HG03342 (cell line): ENCODE data around the gene HAUS7.

Experiments
- ATAC-seq: cut with Tn5 transposase; IDR thresholded peaks from one replicate; pipeline ENCODE4 v1.9.1; 2021; ENCODE audit warnings: mild to moderate bottlenecking, moderate library complexity; ENCODE audit not compliant: unreplicated experiment

HAUS7 gene

DNA sequence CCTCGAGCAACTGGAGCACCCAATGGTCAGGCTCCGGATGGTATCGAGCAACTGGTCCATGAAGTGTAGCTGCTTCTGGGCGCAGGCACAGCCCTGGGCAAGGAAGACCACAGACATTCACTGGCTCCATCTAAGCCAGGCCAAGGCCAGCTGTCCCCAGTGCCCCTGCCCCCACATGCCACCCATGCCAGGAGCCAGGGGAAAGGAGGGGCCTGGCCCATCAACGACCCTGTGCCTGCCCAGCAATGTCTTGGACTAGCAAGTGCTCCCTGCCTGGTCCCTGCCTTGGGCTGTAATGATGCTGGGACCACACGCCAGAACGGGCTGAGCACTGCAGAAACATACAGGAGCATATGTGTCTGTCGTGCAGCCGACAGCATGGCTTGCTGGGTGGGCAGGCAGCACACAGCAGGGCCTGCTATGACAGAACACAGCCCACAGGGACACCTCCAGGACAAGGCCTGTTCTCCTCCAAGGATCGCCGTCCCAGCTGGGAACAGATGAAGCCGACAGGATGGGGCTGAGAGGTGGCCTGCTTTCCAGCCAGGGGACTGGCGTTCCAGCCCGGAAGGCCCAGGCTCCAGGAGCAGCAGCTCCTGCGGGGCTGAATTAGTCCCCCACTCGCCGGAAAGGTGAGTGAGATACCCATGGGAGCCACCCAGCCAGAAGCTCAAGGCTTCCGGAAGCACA, 13.1 kb downstream of the HAUS7 start:
- ATAC-seq = no peak

DNA sequence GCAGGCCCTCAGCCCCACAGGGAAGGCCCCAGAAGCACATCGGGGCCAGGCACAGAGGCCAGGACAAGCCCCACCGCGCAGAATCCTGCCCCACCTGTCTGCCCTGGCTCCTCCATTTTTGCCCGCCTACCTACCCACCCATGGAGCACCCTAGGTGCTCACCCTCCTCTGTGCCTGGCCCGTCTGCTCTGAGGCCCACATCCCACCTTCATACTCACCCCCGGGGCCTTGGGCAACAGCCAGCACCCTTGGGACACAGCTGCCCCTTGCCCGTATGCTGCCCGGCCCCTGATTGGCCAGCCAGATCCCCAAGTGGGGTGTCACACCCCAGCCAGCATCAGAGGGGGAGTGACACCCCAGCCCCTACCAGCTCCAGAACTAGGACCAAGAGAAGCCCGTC, 13.7 kb downstream of the HAUS7 start:
- no peak for ATAC-seq

DNA sequence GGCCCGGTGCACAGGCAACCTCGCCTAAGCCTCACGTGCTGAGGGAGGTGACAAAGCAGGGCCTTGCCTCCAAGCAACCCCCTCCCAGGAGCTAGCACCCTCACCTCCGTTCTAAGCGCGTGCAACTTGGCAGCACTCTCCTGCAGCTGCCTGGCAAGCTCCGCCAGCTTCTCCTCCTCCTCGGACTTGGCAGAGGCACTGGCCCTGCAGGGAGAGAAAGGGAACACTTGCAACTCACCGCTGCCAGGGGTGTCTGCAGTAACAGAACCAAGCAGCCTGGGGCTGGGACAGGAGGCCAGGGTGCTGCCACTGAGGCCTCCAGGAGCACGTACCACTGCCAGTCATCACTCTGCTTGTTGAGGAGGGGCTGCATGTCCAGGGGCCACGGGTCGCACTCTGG, 14.2 kb downstream of the HAUS7 start:
- no peak for ATAC-seq

DNA sequence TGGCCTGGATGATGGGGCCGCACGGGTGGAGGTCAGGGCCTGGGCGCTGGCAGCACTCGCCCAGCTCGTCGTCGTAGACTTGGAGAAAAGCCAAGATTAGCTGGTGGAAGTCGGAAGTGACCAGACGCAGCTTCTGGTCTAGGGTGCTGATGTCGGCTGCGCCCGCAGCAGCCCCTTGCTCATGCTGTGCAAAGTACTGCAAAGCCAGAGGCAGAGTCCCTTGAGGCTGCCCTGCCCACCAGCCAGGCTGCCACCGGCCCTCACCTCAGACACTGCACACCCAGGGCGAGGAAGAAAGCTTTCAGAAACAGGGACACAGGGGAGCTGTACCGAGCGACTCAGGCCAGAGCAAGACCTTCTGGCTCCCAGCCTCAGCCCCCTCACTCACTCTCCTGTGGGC, 14.8 kb downstream of the HAUS7 start:
- ATAC-seq = no peak

DNA sequence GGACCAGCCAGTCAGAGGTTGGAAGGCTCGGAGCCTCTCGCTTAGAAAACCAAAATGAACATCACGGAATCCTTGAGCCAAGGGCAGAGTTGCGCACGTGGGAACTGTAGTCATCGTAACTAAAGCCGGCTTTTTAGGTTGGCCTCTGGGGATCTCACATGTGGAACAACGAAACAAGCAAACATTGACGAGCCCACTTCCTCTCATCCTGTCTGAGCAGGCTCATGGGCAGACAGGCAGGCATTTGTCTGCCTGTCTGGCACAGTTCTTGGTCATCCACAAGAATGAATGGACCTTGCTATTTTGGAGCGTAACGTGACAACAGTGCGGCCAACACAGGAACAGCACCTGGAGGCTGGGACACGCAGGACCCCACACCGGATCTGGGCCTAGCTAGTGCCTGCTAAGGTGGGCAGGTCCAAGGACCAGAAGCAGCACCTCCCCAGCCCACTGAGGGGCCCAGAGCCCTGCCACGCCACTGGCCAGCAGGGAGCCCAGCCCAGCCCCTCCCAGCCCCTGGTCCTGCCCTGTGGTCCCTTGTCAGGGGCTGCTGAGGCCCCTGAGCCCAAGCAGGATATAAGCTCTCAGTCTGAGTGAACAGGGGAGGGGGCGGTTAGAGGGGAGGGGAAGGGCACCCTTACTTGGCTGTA, 15.3 kb downstream of the HAUS7 start:
- no peak for ATAC-seq

DNA sequence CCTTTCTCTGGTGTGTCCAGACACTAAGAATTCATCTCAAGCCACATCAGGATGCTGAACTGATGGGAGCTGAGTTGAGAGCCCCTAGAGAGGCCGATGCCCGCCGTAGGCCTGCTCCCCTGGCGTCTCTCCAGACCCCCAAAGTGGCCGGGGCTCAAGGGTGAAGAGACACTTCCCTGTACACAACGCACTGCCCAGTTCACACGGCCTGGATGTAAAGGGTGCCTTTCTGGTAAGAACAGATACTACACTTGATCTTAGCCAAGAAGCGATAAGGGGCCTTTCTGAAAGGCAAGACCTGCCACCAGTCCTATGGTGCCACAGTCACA, 19.5 kb downstream of the HAUS7 start:
- no peak for ATAC-seq

DNA sequence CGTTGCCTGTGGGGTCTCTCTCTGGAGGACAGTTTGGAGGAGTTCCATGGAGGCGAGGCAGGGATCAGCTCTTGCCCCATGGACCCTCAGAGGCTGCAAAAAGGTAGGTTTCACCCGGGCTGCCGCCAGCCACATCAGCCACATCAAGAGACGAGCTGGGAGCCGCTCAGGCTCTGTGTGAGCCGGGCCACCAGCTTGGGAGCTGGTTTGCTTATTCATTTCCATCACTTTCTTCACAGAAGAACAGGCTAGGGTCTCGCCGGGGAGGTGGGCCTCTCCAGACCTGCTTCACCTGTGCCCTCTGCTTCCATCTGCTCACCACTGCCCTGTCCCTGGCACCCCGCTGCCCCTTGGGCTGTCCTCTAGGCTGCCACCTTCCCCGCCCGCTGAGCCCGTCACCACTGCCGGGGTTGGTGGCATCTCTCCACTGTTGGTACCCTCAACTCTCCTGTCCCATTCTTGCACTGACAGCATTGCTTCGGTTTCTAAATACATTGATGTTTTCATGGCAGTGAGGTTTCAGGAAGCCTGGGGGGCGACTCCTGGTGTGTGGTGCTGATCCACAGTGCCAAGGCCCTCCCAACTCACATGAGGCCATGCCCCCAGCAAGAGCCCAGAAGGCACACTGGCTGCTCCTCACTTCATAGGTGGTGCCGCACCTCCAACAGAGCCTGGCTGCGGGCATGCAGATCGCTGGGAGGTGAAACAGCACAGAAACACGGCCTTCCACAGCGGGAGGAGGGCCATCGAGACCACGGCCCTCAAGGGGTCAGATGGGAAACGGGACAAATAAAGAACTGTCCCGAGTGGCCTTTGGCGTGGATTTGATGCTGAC, 20.0 kb downstream of the HAUS7 start:
- ATAC-seq = no peak

DNA sequence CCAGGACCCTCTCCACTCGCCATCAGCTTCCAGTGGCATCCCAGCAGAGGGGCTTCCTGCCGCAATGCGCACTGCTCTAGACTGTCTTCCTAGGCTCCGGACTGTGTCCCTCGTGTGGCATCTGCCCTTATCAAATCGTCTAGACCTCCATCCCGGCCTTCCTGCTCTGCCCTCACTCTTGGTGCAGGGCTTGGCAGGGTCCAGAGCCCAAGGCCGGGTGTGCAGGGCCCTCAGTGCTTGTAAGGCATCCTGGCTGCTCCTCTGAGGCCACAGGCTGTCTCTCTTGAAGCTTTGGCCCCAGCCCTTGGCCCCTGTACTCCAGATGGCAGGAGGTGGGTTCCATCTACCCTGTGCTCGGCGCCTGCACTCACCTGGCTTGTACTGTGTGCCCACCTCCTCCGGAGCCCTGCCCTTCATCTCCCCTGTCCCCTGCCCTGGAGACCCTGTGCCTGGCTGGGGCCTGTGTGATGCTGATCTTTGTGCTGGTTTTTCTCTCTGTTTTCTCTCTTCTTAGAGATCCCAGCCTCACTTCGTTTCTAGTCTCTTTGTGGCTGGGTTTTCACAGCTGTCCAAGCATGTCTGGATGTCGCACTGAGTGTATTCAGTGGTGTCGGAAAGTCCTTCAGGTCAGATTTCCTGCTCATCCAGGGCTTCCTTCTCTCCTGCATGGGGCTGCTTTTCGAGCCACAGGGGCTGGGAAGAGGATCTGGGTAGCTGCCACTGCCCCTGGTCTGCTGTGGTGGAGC, 20.8 kb downstream of the HAUS7 start:
- ATAC-seq = no peak

DNA sequence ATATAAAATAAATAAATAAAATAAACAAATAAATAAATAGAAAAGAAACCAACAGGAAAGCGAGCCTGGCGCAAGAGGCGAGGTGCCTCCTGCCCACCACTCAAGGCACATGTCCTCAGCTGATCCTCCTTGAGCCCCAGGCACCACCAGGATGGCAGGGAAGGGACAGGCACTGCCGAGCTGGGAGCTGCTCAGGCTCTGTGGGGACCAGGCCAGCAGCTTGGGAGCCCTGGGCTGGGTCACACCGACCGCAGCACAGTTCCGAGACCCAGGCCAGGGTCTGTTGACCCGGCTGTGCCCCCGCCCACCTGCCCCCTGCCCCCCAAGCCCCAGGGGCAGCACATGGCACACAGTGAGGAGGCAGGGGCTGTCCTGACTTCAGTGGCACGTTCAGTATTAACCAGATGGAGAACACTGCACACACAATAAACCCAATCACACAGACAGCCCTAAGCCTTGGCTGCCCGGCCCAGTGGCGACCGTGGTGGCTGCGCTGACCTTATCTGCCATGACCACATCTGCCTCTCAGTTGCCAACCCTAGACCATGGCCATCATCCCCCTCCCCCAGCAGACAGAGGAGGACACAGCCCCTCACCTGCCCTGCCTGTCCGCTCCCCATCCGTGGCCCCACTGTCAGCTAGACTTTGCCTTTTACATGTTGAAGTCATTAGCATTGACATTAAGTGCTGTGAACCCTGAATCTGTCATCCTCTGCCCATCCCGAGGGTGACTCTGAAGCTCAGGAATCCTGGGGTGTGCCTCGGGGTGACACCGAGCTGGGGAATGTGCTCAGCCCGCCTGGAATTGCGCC, 21.6 kb downstream of the HAUS7 start:
- no peak for ATAC-seq

DNA sequence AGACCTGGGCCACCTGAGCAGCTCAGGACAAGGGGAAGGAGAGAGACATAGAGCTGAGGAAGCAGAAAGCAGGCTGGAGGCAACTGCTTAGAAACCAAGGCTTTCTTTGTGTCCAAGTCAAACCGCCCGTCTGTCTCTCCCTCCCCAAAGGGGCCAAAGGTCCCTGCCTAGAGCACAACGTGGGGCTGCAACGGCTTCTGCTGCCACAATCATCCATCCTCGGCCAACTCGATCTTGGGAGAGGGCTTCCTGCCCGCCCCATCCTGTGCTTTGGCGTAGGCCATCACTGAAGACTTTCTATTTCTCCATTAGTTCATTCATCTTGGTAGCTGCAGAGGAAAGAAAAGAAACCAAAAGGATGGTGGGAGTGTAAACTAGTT, 22.8 kb downstream of the HAUS7 start:
- ATAC-seq = no peak

DNA sequence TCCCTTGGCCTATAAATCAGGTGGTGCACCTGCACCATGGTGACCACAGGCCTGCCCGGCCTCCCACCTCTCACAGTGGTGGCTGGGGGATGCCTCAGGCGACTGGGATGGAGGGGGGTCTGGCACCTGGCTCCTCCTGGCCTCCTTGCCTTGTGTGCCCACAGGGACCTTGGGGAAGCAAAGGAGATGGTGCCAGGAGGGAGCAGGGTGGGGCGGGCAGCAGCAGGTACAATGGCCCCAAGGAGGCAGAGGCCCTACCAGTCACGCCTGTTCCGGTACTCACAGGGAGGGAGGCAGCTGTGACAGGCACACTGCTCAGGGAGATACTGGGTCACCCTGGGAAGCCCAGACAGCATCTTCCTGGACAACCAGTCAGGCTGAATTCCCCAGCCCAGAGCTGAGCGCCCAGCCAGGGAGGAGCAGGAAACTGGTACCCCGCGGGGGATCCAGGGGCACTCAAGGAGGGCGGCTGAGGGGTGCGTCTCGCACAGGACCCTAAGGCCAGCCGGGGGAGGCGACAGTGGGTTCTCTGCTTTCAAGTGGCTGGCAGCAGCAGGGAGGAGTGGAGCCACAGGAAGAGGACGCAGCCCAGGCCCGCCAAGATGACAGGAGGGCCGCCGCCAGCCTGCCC, 23.3 kb downstream of the HAUS7 start:
- ATAC-seq = no peak

DNA sequence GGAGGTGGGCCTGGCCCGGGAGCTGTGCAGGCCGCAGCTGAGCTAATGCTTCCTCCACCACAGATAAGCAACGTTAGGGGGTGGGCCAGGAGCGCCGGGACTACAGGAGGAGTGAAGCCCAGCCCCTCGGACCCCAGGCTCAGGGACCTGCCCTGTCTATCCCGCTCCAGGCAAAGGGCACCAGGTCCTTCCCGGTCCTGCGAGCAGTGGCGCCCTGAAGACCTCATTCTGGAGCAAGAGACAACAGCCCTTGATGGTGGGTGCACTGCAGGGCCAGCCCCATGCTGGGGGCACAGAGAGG, 23.8 kb downstream of the HAUS7 start:
- no peak for ATAC-seq

DNA sequence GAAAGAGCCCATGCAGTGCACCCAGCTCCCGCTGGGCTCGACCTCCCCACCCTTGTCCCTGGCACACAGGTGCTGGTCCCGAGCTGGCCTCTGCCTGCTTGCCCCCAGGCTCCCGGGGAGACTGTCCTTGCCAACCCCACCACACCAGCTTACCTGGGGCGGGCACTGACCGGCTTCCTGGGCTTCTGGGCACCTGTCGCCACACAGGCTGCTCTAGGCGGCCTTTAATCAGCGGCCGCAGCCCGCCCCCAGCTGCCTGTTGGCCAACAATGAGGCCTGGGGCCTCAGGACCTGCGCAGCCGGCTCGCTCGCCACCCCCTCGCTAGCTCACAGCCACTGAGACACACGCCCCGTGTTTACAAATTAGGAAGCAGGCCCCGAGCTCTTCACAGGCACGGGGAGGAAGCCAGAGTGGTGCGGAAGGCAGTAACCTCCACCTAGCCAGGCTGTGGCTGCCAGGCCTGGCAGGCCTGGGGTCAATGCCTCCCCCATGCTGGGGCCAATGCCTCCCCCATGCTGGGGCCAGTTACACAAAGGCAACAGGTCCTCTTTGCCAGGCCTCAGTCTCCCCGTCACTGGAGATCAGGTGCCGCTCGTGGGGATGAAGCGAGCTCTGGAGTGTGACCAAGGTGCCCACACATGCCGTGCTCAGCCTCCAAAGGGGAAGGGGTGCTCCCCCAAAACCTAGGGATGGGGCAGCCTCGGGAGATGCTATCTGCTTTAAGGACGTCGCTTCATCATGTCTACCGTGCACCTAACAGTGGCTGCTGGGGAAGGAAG, 24.3 kb downstream of the HAUS7 start, which contains the start of gene TREX2:
Gene TREX2 (minus strand): TSS at position 201 of the 780 bp plus-strand sequence. CDS start 626 bp downstream, outside the sequence.
- no peak for ATAC-seq

DNA sequence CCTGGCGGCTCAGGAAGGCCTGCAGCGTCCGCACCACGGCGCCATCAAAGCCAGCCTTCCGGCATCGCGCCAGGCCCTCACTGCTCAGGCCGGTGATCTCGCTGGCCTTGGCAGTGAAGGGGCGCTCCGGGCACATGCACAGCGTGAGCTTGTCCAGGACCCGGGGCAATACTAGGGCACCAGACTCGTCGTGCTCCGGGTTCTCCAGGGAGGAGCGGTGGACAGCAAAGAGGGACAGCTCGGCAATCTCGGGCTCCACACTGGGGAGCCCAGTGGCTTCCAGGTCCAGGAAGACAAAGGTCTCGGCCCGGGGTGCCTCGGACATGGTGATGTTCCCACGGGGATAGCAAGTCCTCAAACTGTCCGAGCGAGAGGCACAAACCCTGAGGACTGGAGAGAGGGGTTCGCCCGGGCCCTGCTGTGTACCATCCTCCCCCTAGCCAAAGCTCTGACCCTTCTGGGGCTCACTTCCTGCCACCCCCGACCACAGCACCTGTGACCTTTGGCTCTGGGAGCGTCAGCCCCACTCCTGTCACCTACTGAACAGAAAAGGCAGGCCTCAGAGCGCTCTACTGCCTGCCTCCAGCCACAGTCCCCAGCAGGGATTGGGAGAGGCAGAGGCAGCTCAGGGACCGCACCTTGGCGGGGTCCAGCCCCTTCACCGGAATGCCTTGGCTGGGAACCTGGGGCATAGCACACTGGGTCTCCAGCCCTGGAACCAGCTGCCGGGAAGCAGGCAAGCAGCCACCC, 25.1 kb downstream of the HAUS7 start:
- no peak for ATAC-seq

DNA sequence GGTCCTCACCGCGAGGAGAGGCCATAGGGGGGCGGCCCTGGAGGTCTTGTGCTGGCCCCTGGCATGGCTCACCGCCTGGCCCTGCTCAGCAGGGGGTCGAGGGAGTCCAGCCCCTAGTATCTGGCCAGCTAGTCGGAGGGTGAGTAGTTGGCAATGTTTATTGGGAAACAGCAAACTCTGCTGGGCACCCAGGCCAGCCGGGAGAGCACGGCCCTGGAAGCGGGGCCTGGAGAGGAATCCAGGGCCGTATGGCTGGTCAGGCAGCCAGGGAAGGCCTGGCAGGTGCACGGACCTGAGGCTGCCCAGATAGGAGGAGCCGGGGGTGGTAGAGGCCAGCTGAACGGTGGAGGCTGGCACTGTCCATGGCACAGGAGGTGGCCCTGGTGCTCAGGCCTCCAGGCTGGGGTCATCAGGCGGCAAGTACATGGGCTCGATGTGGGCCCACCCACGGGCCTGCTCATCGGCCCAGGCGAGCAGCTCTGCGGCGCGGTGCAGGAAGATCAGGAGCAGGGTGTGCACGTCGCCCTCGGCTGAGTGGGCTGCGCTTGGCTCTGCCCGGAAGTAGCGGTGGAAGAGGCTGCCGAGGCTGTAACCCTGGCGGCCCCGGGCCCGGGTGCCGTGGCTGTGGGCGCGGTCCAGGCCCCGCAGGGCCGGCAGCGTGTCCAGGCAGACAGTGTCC, 25.9 kb downstream of the HAUS7 start:
- no peak for ATAC-seq

DNA sequence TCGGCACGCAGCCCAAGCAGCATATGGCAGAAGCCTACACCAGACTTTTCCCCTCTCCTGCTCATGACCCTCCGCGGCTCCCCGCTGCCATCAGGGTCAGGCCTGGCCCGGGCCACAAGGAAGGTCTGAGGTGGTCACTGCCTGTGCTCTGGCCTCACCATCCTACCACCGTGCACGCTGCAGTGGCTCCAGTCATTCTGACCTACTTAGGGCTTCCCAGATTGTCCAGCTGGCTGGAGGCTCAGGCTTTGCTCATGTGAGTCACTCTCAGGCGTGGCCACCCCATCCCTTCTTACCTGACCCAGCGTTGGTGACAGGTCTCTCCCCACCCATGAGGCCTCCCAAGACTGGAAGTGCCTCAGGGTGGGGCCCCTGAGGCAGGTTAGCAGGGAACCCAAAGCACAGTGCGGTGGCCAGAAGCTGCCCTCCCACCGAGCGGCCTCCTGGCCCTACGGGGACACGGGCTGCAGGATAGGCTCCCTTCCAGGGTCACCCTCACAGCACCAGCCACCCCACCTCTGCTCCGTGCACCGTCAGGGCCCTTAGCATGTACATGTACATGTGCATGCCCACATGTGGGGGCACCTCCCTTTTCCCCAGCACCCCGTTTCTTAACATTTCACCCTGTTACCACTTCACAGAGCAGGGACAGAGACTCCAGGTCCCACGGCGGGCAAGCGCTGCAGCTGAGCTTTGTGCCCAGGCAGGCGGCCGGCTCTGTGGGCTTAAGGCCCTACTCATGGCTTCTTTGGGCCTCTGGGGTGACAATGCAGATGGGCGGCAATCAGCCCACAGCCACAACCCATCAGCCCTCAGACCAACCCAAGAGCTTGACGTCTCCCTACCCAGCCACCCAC, 26.7 kb downstream of the HAUS7 start:
- no peak for ATAC-seq

DNA sequence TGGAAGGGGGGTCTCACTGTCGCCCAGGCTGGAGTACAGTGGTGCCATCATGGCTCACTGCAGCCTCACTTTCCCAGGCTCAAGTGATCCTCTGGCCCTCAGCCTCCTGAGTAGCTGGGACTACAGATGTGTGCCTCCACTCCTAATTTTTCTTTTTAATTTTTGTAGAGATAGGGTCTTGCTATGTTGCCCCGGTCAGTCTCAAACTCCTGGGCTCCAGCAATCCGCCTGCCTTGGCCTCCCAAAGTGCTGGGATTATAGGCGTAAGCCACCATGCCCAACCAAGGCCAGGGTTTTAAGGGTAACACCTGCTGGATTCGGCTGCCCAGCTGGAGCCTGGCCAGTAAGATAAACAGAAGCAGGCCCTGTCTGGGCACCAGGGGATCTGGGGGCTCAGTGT, 27.9 kb downstream of the HAUS7 start:
- ATAC-seq = no peak
